HG02763 (cell line): ENCODE measurements around the gene GCNT2.
"Not testable (repeated sequence)": the region's sequence is repeated elsewhere in the genome, so short reads cannot be mapped to it uniquely, and the experiment has no call there.

Source experiments
- ATAC-seq: cut with Tn5 transposase; IDR thresholded peaks from one replicate; pipeline ENCODE4 v1.9.1; 2021; ENCODE audit warnings: mild to moderate bottlenecking, moderate library complexity; ENCODE audit not compliant: unreplicated experiment

Gene GCNT2

DNA sequence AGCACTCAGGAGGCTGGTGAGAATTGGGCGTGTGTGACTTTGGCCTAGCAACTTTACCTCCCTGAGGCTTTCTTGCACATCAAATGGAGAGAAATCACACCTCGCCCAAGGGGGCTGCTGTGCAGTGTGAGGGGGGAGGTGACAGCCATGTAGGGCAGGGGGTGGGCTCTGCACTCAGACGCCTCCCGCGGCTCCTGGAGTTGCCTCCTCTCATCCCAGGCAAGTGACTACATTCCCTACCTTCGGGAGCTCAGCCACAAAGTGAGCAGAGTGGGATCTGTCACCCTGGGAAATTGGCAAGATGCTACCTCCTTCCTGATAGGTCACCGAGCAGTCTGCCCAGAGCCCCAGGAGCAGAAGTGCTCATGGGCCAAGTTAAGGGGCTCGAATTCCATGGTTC lies 56.0 kb downstream of the GCNT2 start:
- no peak for ATAC-seq

GRCh38 chr6:10578723-10579122 lies 57.6 kb downstream of the GCNT2 start:
- no peak for ATAC-seq

GRCh38 chr6:10579803-10580202 lies 58.7 kb downstream of the GCNT2 start:
- ATAC-seq, result no peak

- ATAC-seq, result no peak
Observed at GRCh38 chr6:10580570-10580969, 59.4 kb downstream of the GCNT2 start.

GRCh38 chr6:10581402-10581801 lies 60.3 kb downstream of the GCNT2 start:
- not testable (repeated sequence) for ATAC-seq

- no peak for ATAC-seq
Observed at GRCh38 chr6:10582774-10583508, 61.8 kb downstream of the GCNT2 start.

DNA sequence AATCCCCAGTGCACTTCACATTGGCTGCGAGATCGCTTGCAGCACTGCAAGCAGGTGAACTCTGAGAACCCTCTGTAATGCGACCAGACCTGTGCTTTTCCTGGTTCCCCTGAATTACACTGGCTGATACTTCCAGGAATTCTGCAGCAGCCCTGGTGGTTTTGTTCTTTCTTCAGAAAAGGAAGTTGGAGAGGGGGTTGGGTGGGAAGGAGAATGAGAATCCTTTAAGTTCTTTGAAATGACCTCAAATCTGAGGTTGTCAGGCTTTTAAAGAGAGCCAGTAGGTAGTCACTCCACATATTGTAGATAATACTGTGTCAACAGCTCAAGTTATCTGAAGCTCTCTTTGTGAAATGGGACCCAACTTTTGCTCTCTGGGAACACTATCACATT lies 62.4 kb downstream of the GCNT2 start:
- ATAC-seq, result no peak

- ATAC-seq, result no peak
Observed at GRCh38 chr6:10584607-10585006, 63.5 kb downstream of the GCNT2 start.

DNA sequence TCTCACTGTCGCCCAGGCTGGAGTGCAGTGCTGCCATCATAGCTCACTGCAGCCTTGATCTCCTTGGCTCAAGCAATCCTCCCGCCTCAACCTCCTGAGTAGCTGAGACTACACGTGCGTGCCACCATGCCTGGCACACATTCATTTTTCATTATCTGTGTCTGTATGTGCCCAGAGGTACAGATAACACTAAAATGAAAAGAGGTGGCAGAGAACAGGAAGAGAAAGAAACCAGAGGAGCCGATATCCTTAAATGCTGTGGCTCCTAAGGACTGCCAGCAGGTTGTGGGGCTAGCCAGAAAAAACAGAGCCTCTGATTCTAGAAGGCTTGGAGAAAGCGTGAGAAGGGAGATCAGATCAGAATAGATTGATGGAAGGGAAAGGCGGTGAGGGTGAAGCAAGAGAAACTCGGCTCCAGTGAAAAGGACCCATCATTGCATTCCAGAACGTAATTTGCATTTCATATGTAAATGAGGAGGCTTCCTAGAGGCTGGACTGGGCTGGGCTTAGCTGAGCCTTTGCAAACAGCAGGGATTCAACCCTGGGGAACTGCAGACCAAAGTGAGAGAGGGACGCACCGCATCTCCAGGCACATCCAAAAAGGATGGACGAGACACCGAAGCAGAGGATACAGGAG lies 64.2 kb downstream of the GCNT2 start:
- ATAC-seq, result no peak

DNA sequence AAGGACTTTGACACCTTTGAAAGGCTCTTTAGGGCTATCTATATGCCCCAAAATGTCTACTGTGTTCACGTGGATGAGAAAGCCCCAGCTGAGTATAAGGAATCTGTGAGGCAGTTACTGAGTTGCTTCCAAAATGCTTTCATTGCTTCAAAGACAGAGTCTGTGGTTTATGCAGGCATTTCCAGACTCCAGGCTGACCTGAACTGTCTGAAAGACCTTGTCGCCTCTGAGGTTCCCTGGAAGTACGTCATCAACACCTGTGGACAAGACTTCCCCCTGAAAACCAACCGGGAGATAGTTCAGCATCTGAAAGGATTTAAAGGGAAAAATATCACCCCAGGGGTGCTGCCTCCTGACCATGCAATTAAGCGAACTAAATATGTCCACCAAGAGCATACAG lies 65.2 kb downstream of the GCNT2 start:
- ATAC-seq, result no peak

- ATAC-seq, result no peak
Observed at GRCh38 chr6:10587656-10588406, 66.7 kb downstream of the GCNT2 start.

- ATAC-seq, result no peak
Observed at GRCh38 chr6:10588562-10589428, 67.6 kb downstream of the GCNT2 start.

GRCh38 chr6:10589429-10589727 lies 68.2 kb downstream of the GCNT2 start:
- no peak for ATAC-seq

- no peak for ATAC-seq
Observed at GRCh38 chr6:10589983-10590382, 68.8 kb downstream of the GCNT2 start.

DNA sequence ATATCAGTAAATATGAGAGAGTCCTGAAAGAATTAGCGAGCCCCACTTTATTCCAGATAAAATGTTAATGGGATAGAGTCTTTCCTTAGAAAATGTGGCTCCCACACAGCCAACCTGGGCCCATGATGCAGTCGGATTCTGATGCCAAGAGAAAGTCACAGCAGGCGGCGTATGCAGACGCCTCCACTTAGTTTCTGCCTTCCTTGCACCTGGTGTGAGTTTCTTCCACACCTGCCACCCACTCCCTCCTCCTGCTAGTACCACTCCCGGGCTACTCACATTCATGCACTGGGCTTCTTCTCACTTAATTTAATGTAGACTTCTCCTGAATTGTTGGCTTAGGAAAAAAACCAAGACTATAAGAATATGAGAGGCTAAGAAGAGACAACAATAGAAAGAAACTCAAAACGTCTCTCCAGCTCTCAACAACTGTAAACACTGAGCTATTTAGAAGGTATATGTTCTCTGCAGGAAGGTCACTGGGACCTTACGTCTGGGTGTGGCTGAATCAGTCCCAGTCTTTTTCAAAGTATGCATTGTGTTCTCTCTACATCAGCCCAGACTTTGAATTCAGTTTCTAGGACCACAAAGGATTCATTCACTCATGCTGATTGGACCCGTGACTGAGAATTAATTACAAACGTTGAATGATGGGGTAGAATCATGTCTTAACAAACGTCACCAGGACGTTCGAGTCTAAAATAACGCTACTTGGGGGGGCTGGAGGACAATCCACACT lies 70.4 kb downstream of the GCNT2 start:
- ATAC-seq, result no peak

GRCh38 chr6:10595731-10596664 lies 74.8 kb downstream of the GCNT2 start:
- no peak for ATAC-seq

DNA sequence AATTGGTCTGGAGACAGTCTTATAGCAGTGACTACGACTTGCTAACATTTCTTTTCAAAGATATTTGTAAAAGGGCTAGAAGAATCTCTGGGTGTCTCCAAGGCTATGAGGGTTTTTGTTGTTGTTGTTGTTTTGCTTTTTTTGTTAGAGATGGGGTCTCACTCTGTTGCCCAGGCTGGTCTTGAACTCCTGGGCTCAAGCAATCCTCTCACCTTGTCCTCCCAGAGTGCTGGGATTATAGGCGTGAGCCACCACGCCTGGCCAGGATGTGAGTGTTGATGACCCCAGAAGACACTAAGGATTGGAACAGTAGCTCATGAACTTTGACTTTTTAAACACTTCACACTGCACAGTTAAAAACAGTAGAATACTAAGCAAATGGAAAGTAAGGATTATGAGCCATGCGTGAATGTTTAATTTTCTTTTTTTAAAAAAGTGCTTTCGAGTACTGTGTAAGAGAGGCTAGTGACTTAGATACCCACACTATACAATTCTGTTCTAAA lies 76.4 kb downstream of the GCNT2 start:
- no peak for ATAC-seq

DNA sequence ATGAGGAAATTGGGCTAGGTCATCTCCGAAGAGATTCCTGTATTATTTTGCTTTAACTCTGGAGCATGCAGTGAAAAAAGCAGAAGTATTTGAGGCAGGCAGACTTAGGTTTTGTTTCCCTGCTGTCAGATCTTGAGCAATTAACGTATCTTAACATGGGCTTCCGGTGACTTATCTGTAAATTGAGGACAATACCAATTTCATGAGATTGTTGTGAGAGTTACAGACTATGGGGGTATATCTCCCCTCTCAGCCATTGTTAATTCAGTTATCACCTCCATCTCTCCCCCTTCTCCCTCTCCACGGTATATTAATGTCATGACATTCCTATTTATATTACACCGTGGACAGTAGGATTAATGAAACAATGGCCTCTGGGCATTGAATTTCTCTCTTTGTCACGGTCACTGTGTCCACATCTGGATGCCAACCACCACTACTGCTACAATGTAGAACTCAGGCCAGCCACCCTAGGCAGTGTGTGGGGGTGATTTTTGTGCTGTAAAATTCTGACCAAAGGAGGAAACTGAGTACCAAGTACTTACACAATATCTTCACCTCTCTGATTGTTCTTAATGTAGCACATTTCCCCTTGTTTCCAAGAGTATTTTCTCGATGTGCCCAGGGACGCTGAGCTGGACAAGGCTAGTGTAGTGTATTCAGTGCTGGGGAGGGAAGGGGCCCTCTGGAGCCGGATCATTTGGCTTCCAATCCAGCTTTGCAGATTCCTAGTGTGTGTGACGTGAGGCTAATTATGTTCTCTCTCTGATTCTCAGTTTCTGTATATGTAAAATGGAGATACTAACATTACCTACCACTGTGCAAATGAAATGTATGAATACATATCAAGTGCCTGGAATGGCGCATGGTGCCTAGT lies 77.2 kb downstream of the GCNT2 start:
- ATAC-seq, result no peak
